BJ (cell line): ENCODE results near the gene LMBRD2. TPM values are rescaled to one million over a fixed set of nuclear protein-coding genes. Genes with fewer than 3 reads are reported as not detected.

ENCODE experiments used
- CTCF ChIA-PET: fragments of 350-600 bp; formaldehyde crosslinking; extraction: SDS; loops from one replicate; lab custom pipeline; 2021; ENCODE audit warnings: antibody characterized with exemption, inconsistent platforms; lab: Yijun Ruan, JAX
- POLR2A ChIA-PET: fragments of 300-600 bp; sonication (Branson Sonifier 250); formaldehyde crosslinking; extraction: SDS; loops from one replicate; lab custom pipeline; 2021; ENCODE audit warnings: antibody characterized with exemption; lab: Charles Lee
- DNase-seq: peaks from one replicate; pipeline ENCODE4 v3.0.0-alpha.2; 2011; ENCODE audit warnings: low read depth
- H3K27me3 ChIP-seq: 2 replicates; pipeline ENCODE4 v1.6.0; 2011; ENCODE audit warnings: low read length; ENCODE audit not compliant: control insufficient read depth, insufficient read depth
- H3K36me3 ChIP-seq: 2 replicates; pipeline ENCODE4 v1.5.1; 2011; ENCODE audit warnings: low read length; ENCODE audit not compliant: control insufficient read depth, insufficient read depth
- H3K4me3 ChIP-seq: 2 replicates; pipeline ENCODE4 v1.5.1; 2011; ENCODE audit warnings: low read depth, mild to moderate bottlenecking, control low read depth, low read length
- CTCF ChIP-seq: IDR thresholded peaks from 2 replicates; pipeline ENCODE4 v1.5.1; 2011; ENCODE audit warnings: low read depth, mild to moderate bottlenecking, control low read depth, inconsistent platforms, low read length, moderate library complexity; ENCODE audit not compliant: insufficient read depth
- polyA plus RNA-seq: library from polyadenylated mRNA; depleted of rRNA; stranded (reverse); fragments of >200 nt; gene quantifications from 2 replicates; pipeline ENCODE4 v1.2.3, GENCODE V29; 2011

The LMBRD2 gene
- polyA plus RNA-seq, 1 experiment: 2.6 TPM

DNA sequence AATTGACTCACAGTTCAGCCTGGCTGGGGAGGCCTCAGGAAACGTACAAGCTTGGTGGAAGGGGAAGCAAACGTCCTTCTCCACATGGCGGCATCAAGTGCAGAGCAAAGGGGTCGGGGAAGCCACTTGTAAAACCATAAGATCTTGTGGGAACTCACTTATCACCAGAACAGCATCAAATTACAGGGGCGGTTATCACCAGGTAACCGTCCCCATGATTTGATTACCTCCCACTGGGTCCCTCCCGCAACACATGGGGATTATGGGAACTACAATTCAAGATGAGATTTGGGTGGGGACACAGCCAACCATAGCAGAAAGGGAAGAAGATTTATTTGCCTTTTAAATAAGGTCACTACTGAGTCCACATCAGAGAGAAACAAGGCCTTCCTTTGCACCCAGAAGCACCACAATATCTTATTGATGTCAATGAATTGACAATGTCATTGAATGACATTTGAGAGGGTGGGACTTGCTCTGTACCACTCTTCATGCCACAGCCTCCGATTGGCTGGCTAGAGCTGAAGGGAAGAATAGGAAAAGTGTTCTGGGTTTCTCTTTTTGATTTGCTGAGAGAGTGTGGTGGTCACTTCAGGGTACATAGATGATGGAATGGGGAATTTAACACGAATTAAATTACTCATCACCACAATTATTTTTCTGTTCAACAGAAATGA, 11.3 kb upstream of the LMBRD2 start:
- Histone ChIP-seq H3K27me3 (no peaks in the 10 kb centered on the region), H3K4me3 (no peak overlapping the region), H3K36me3 (peaks cover 18% of the 10 kb centered on the region)
- DNase-seq: no peak
- ChIA-PET CTCF (no interaction called here), POLR2A (no interaction called here)
- no peak for TF ChIP-seq CTCF

GRCh38 chr5:36161361-36161760, 9.7 kb upstream of the LMBRD2 start:
- no peaks in the 10 kb centered on the region for H3K27me3 ChIP-seq
- DNase-seq: no peak
- no peak overlapping the region for H3K4me3 ChIP-seq
- CTCF ChIA-PET: no interaction called here
- POLR2A ChIA-PET: no interaction called here
- H3K36me3 ChIP-seq: peaks cover 13% of the 10 kb centered on the region
- no peak for TF ChIP-seq CTCF

GRCh38 chr5:36160617-36161016, 8.9 kb upstream of the LMBRD2 start:
- Histone ChIP-seq H3K27me3 (no peaks in the 10 kb centered on the region), H3K4me3 (no peak overlapping the region), H3K36me3 (peaks cover 12% of the 10 kb centered on the region)
- no peak for DNase-seq
- POLR2A ChIA-PET: no interaction called here
- CTCF ChIA-PET: no interaction called here
- TF ChIP-seq CTCF: no peak

GRCh38 chr5:36158144-36158543, 6.5 kb upstream of the LMBRD2 start:
- Histone ChIP-seq H3K36me3 (peaks cover 9% of the 10 kb centered on the region), H3K27me3 (no peaks in the 10 kb centered on the region), H3K4me3 (no peak overlapping the region)
- ChIA-PET POLR2A (no interaction called here), CTCF (interaction anchor here (0.7 to 2.6 kb wide), 4 partner anchors 16 to 347 kb away, joined by 3 to 12 read pairs (median 4); no protein-coding TSS in a partner anchor)
- no peak for DNase-seq
- no peak for TF ChIP-seq CTCF

- no peak for TF ChIP-seq CTCF
- no peak overlapping the region for H3K4me3 ChIP-seq
- H3K27me3 ChIP-seq: no peaks in the 10 kb centered on the region
- ChIA-PET POLR2A (interaction anchor here (0.6 kb wide), 1 partner anchor 102 kb away, joined by 4 read pairs; no protein-coding TSS in a partner anchor), CTCF (interaction anchor here (1.3 kb wide), 1 partner anchor 77 kb away, joined by 5 read pairs; no protein-coding TSS in a partner anchor)
- peak; percentile 92 for DNase-seq
- H3K36me3 ChIP-seq: peaks cover 5% of the 10 kb centered on the region
Observed at GRCh38 chr5:36156619-36157018, 4.9 kb upstream of the LMBRD2 start.
